RPMI8226 (cell line): ENCODE measurements around the gene STRIP1.

Source experiments
- DNase-seq: peaks from one replicate; pipeline ENCODE4 v3.0.0-alpha.2; 2015

Gene STRIP1, protein sequence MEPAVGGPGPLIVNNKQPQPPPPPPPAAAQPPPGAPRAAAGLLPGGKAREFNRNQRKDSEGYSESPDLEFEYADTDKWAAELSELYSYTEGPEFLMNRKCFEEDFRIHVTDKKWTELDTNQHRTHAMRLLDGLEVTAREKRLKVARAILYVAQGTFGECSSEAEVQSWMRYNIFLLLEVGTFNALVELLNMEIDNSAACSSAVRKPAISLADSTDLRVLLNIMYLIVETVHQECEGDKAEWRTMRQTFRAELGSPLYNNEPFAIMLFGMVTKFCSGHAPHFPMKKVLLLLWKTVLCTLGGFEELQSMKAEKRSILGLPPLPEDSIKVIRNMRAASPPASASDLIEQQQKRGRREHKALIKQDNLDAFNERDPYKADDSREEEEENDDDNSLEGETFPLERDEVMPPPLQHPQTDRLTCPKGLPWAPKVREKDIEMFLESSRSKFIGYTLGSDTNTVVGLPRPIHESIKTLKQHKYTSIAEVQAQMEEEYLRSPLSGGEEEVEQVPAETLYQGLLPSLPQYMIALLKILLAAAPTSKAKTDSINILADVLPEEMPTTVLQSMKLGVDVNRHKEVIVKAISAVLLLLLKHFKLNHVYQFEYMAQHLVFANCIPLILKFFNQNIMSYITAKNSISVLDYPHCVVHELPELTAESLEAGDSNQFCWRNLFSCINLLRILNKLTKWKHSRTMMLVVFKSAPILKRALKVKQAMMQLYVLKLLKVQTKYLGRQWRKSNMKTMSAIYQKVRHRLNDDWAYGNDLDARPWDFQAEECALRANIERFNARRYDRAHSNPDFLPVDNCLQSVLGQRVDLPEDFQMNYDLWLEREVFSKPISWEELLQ

DNA sequence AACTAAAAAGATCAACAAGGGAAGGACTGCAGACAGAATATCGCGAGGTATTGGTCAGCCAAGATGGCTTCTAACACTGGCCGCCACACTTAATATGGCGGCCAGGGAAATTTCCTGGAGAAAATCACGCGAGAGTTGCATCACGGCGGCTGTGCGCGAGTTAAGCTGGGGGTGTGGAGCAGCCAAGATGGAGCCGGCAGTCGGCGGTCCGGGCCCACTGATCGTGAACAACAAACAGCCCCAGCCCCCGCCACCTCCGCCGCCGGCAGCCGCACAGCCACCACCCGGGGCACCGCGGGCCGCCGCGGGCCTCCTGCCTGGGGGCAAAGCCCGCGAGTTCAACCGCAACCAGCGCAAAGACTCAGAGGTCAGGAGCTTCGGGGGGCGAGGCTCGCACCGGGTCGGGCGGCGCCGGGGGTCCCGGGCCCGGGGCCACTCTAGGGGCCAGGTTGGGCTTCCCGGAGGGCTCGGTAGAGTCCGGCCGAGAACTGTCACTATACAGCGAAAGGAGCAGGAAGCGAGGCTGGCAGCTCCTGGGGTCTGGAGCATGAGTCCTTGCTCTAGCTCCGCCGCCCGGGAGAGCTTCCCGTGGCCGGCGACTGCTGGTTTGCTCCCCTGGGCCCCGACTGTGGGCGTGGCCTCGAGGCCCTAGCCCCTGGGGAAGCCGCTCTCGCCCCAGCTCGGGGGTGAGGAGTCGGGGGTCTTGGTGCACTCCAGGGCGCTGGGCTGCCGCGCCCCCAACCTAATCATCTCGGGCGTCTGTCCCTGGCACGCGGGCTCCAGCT is at the start of gene STRIP1:
Gene STRIP1, plus strand, starts transcription at position 174 of the 785 bp plus-strand sequence. Its CDS starts 14 bp downstream, at position 188.
- peak; percentile 92 for DNase-seq

- DNase-seq, result no peak
These were observed 49.0 kb upstream of the STRIP1 start for GRCh38 chr1:109985247-109986053.

- no peak for DNase-seq
These were observed 48.4 kb upstream of the STRIP1 start for GRCh38 chr1:109986054-109986444.

DNA sequence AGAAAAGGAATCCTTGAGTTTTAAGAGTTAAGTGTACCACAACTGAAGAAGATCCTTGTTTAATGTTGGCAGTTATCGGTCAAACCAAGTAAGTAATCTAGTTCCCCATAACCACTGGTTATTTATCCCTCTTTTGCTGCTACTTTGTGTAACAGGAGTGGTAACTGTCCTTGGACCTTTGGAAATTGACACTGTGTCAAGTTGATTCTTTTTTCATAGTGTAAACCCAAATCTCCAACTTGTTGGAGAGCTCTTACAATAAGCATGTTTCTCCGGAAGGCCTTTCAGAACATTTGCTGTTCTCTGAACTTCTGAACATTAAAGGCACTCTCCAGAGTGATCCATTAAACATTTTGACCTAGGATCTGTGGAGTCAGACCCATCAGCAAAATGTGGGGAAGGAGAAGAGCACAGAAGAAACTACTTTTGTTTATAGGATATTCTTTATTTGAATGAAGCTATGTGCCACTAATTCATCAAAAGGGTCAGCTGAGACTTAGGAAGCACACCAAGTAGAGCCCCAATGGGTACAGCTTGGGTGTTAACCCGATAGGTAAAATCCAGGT is 46.0 kb upstream of the STRIP1 start:
- DNase-seq, result no peak

- DNase-seq, result no peak
These were observed 44.7 kb upstream of the STRIP1 start for GRCh38 chr1:109989506-109990301.

- no peak for DNase-seq
These were observed 44.1 kb upstream of the STRIP1 start for GRCh38 chr1:109990302-109990653.

DNA sequence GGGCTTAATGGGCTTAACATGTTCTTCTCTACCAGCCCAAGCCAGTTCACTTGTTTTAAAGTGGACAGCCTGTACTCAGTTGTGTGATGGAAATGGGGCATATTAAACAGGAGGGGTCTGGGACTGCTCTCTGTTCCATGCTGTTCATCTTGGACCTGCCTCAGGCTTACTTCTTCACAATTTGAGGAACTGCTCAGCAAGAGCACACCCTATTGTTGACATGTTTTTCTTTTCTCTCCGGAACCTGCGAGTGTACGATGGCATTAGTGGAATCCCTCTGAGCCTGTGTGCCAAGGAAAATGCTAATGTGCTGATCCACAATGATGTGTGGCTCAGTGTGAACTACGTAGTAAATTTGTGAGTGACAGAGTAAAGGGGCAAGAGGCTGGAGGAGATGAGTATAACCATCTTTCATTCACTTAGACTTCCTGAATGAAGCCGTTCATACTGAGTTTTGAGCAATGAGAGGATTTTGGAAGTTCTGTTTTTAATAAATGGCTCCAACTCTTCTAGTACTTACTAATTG is 43.0 kb upstream of the STRIP1 start:
- no peak for DNase-seq

GRCh38 chr1:109993885-109994284 is 40.5 kb upstream of the STRIP1 start:
- no peak for DNase-seq

DNA sequence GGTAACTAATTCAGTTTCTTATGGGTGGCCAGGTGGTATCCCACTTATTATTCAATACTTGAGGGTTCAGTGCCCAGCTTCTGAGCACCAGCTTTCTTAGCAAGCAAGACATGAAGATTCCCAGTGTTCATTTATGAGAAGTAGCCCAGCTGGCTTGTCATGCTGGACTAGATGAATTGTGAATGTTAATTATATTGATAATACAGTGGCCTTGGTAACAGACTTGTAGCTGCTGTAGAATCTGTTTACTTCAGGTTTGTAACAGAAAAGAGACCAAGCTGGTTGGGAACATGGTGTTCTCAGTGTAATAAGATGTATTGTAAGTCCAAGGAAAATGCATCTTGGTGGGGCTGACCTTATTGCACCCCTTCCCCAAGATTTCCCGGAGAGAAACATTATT is 39.8 kb upstream of the STRIP1 start:
- DNase-seq, result no peak

DNA sequence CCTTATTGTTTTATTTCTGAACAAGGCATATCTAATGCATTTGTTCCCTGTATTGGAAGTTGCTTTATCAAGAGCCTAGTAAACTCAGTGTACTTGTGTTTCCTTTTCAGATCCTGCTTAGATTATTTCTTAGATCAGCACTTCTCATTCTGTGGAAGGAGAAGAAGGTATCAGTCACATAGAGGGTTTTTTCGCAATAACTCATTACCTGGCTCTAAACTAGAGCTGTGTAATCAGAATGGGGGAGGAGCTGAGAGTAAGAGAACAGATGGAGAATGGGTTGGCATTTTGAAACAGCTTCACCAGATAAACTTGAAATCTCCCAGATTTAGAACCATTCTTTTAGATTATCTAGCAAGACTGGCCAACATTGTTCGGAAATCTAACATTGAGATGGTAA is 38.9 kb upstream of the STRIP1 start:
- no peak for DNase-seq

GRCh38 chr1:109996476-109996875 is 37.9 kb upstream of the STRIP1 start:
- DNase-seq, result no peak

DNA sequence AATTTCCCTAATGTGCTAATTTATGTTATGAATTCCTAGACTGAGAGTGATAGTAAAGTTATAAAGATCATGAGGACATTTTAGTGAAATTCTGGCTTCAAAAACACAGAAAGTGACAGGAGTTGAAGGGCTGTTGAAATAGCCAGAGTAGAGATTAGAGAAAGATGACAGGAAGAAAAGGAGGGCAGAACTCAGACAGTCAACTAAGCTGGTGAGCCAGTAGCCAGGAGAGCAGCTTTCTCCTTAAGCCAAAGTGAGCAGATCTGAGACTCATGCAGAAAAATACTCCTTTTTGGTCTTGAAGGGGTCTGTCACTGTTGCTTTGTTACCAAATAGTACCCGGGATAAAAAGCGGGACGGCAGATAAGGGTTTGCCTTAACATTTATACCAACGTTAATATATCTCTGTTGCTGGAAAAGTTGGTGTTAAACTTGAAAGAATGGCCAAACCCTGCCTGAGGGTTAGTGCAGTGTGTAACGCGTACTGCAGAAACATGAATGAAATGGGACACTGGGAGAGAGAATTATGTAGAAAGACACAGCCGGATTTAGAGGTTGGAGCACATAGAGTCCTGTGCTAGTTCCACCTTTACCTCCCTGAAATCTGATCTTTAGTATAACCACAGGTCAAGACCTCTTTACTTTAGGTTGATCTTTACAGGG is 37.1 kb upstream of the STRIP1 start:
- no peak for DNase-seq

DNA sequence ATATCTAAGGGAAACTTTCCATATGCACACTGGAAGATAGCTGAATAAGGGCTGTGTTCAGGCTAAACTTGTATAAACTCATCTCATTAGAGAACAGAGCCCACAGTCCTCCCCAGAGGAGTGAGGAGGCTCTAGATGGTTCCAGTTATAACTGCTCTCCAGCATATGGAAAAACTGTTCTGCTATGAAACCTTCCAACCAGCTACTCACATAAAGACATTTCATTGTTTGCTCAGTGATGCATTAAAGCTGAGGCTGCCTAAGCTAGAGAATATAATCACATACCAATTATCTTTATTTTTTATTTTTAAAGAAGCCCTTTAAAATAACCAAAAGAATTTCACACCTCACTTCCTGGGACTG is 36.6 kb upstream of the STRIP1 start:
- DNase-seq, result no peak

DNA sequence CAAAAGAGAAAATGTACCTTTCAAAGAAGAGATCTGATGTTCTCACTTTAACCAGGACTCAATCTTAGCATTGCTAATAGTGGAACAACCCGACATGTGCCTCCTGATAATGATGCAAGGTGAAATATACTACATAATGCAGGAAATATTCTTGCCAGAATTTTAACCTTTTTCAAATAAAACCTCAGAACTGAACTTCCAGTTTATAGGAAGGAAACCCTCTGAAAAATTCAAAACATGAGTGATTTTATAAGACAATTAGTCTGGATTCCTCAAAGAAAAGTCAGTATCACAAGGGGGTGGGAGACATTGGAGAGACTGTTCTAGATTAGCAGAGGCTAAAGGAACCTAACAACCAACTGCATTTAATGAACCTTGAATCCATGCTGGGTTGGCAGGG is 31.7 kb upstream of the STRIP1 start:
- no peak for DNase-seq

DNA sequence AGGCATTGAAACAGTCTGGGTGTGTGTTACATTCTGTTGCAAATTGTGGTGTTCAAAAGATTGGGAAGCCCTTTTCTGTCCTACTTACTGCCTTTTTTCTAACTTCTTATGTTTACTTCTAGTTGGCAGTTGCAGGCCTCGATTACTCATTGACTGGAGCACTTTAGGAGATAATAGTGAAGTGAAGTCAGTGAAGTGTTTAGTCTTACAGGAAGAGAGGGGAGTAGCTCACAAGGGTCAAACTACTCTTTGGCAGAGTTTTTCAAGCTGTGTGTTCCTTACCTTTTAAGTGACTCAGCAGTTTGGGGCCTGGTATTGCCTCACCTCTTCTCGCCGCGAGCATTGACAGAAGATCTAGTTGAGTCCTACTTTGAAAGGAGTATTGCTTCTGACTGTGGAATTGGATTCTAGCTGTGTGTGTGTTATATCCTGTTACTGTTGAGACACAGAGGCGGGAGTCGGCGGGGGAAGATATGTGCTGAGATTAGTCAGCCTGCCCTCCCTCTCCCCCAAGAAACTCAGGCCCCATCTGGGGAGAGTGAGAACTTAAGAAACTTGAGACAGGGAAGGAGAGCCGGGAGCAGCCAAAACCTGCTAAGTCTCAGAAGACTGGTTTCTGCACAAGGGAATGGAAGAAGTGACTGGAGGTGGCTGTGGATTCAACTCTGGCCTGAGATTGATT is 30.5 kb upstream of the STRIP1 start:
- peak; percentile 37 for DNase-seq

DNA sequence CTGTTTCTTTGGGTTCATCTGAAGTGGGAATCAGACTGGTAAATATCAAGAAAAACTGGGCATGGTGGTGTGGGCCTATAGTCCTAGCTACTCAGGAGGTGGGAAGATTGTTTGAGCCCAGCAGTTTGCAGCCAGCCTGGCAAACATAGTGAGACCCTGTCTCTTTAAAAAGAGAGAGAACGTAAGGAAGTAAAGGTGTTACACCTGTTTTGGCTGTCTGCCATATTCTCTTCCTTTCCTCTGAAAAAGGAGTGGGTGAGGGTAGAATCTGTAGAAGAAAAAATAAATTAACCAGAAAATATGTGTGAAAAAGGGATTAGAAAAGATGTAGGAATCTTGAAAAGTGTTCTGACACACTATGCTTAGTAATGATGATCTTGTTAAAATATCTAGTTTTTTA is 29.8 kb upstream of the STRIP1 start:
- DNase-seq, result peak; percentile 28

DNA sequence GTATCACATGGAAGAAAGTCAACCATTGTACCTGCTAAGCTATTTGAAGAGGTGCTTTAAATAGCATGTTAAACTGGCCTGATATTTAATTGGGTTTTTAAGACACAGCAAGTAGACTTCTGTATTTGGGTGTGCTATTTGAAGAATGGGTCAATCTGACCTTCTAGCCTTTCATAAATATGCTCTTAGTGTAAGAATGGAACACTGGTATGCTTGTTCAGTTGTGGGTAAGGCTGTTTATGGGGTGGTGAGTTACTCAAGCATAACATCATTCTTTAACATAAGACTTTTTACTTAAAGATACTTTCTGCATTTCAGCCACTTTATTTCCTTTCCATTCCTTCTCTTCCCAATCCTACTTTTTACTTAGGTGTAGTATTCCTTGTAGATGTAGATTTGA is 28.5 kb upstream of the STRIP1 start:
- DNase-seq, result no peak

GRCh38 chr1:110006516-110006915 is 27.9 kb upstream of the STRIP1 start:
- DNase-seq, result no peak

GRCh38 chr1:110007046-110007830 is 27.2 kb upstream of the STRIP1 start:
- no peak for DNase-seq
